ENCODE measurements around the gene EDEM2. TPM values are rescaled to one million over a fixed set of nuclear protein-coding genes. Genes with fewer than 3 reads are reported as not detected.
"Not testable (repeated sequence)": the region's sequence is repeated elsewhere in the genome, so short reads cannot be mapped to it uniquely, and the experiment has no call there.

EDEM2 gene
- total and polyA plus RNA-seq, 7 donors = 5.0 to 20.4 (median 8.3) TPM

GRCh38 chr20:35156978-35157377 is 9.8 kb upstream of the EDEM2 start:
- Histone ChIP-seq H3K36me3 (ENCODE audit: insufficient read depth in 1 of 2, low read depth in 1 of 2) (no peaks in the 10 kb centered on the region), H3K9me3 (no peaks in the 10 kb centered on the region), H3K4me3 (no peak overlapping the region), H3K27me3 (ENCODE audit: insufficient read depth in 3 of 3, low read length in 2 of 3) (no peaks in the 10 kb centered on the region), H3K27ac (no peak overlapping the region), H3K4me1 (no peaks in the 10 kb centered on the region)
- WGBS, 3 donors = 81 to 85% (median 82%) methylated on average over 6 of the region's 6 CpGs
- intact Hi-C loops (cut with DNase I) = no loop called here
- no peak for DNase-seq
- no peak for ATAC-seq
- no peak for TF ChIP-seq CTCF (IDR thresholded peaks at IDR 0.05)

GRCh38 chr20:35155936-35156335 is 8.8 kb upstream of the EDEM2 start:
- H3K27me3 ChIP-seq (ENCODE audit: insufficient read depth in 3 of 3, low read length in 2 of 3) = no peaks in the 10 kb centered on the region
- no peak for DNase-seq
- H3K9me3 ChIP-seq = no peaks in the 10 kb centered on the region
- intact Hi-C loops (cut with DNase I) = no loop called here
- no peak overlapping the region for H3K4me3 ChIP-seq
- no peak overlapping the region for H3K27ac ChIP-seq
- no peaks in the 10 kb centered on the region for H3K4me1 ChIP-seq
- H3K36me3 ChIP-seq (ENCODE audit: insufficient read depth in 1 of 2, low read depth in 1 of 2) = no peaks in the 10 kb centered on the region
- WGBS, 3 donors = 64 to 73% (median 68%) methylated on average over 2 of the region's 2 CpGs
- TF ChIP-seq CTCF (IDR thresholded peaks at IDR 0.05) = no peak
- ATAC-seq = no peak

GRCh38 chr20:35151736-35152135 is 4.6 kb upstream of the EDEM2 start:
- H3K27me3 ChIP-seq (ENCODE audit: insufficient read depth in 3 of 3, low read length in 2 of 3) = no peaks in the 10 kb centered on the region
- TF ChIP-seq CTCF (IDR thresholded peaks at IDR 0.05) = no peak
- ATAC-seq (peak in 1 of 4 donors; percentile 24), DNase-seq (no peak)
- 30 to 52% (median 44%) methylated on average over 4 of the region's 4 CpGs for WGBS, 3 donors
- H3K9me3 ChIP-seq = no peaks in the 10 kb centered on the region
- no peak overlapping the region for H3K27ac ChIP-seq
- intact Hi-C loops (cut with DNase I) = no loop called here
- H3K4me3 ChIP-seq = no peak overlapping the region
- H3K36me3 ChIP-seq (ENCODE audit: insufficient read depth in 1 of 2, low read depth in 1 of 2) = no peaks in the 10 kb centered on the region
- H3K4me1 ChIP-seq = peaks cover under 1% of the 10 kb centered on the region

GRCh38 chr20:35150846-35151579 is 3.9 kb upstream of the EDEM2 start:
- H3K36me3 ChIP-seq (ENCODE audit: insufficient read depth in 1 of 2, low read depth in 1 of 2) = no peaks in the 10 kb centered on the region
- peaks cover 7% of the 10 kb centered on the region for H3K4me1 ChIP-seq
- WGBS, 3 donors = 65 to 70% (median 67%) methylated on average over 6 of the region's 6 CpGs
- ATAC-seq (no peak), DNase-seq (no peak)
- no peak overlapping the region for H3K27ac ChIP-seq
- H3K27me3 ChIP-seq (ENCODE audit: insufficient read depth in 3 of 3, low read length in 2 of 3) = no peaks in the 10 kb centered on the region
- no peak overlapping the region for H3K4me3 ChIP-seq
- no peak for TF ChIP-seq CTCF (IDR thresholded peaks at IDR 0.05)
- H3K9me3 ChIP-seq = no peaks in the 10 kb centered on the region
- intact Hi-C loops (cut with DNase I) = no loop called here

- intact Hi-C loops (cut with DNase I) = loop anchor here (5.0 to 10.0 kb wide), 4 partner anchors 55 to 307 kb away; partner anchors contain the start of genes CEP250 (in 1 of the 2), MMP24OS (in 1 of the 2) and TRPC4AP (in 1 of the 2)
- peak overlapping the region; percentile 84 for H3K4me3 ChIP-seq
- 4 to 5% (median 4%) methylated on average over 19 of the region's 19 CpGs for WGBS, 3 donors
- peak overlapping the region; percentile 77 for H3K27ac ChIP-seq
- peaks cover 0 to 23% of the 10 kb centered on the region in 2 donors for H3K36me3 ChIP-seq (ENCODE audit: insufficient read depth in 1 of 2, low read depth in 1 of 2)
- not testable (repeated sequence) for DNase-seq; H3K4me1 ChIP-seq; H3K27me3 ChIP-seq (ENCODE audit: insufficient read depth in 3 of 3, low read length in 2 of 3); H3K9me3 ChIP-seq
- ATAC-seq = peak in 3 of 4 donors; percentile 8 to 29 (median 10)
These were observed 487 bp upstream of the EDEM2 start for GRCh38 chr20:35147575-35148071.
